Osteocyte (in vitro differentiated cells): ENCODE results near the gene CMAS. TPM values are rescaled to one million over a fixed set of nuclear protein-coding genes. Genes with fewer than 3 reads are reported as not detected.
A peak's percentile ranks its signal among the peaks of the same experiment; 100 is the strongest.

Experiments used
- DNase-seq: peaks from one replicate; pipeline ENCODE4 v3.0.0; 2021; ENCODE audit warnings: mixed read lengths; ENCODE audit not compliant: unreplicated experiment; ENCODE audit errors: extremely low spot score
- H3K27ac Mint-ChIP-seq: one replicate; pipeline ENCODE4 v1.8.0; 2021; ENCODE audit warnings: mild to moderate bottlenecking, mixed read lengths; ENCODE audit not compliant: unreplicated experiment
- H3K27me3 Mint-ChIP-seq: one replicate; pipeline ENCODE4 v1.8.0; 2021; ENCODE audit warnings: mixed read lengths; ENCODE audit not compliant: unreplicated experiment
- H3K36me3 Mint-ChIP-seq: one replicate; pipeline ENCODE4 v1.8.0; 2021; ENCODE audit warnings: mixed read lengths; ENCODE audit not compliant: unreplicated experiment
- H3K4me1 Mint-ChIP-seq: one replicate; pipeline ENCODE4 v1.8.0; 2021; ENCODE audit warnings: mixed read lengths; ENCODE audit not compliant: unreplicated experiment
- H3K4me3 Mint-ChIP-seq: one replicate; pipeline ENCODE4 v1.8.0; 2021; ENCODE audit warnings: mild to moderate bottlenecking, moderate library complexity, mixed read lengths; ENCODE audit not compliant: unreplicated experiment
- H3K9me3 Mint-ChIP-seq: one replicate; pipeline ENCODE4 v1.8.0; 2021; ENCODE audit warnings: mixed read lengths; ENCODE audit not compliant: unreplicated experiment
- CTCF ChIP-seq: fragments of 200-600 bp; sonication (generic); IDR thresholded peaks from 2 replicates; pipeline ENCODE4 v1.5.0; 2021; ENCODE audit warnings: antibody characterized with exemption, mild to moderate bottlenecking, moderate library complexity
- total RNA-seq: library from RNA; stranded (reverse); gene quantifications from 2 replicates; pipeline ENCODE4 v1.2.1, GENCODE V29; 2021

CMAS gene
- total RNA-seq, 1 donor from 2014 or later, result 22.5 TPM

GRCh38 chr12:22069851-22070250 is 23.8 kb downstream of the CMAS start:
- Mint-ChIP-seq H3K4me3 (no peak overlapping the region), H3K9me3 (no peaks in the 10 kb centered on the region), H3K36me3 (peaks cover 17% of the 10 kb centered on the region), H3K27ac (no peak overlapping the region), H3K27me3 (peaks cover 16% of the 10 kb centered on the region), H3K4me1 (no peaks in the 10 kb centered on the region)
- TF ChIP-seq CTCF, result no peak
- DNase-seq, result no peak

GRCh38 chr12:22082190-22082701 is 36.2 kb downstream of the CMAS start:
- DNase-seq, result no peak
- peaks cover 32% of the 10 kb centered on the region for H3K27me3 Mint-ChIP-seq
- H3K27ac Mint-ChIP-seq, result no peak overlapping the region
- no peaks in the 10 kb centered on the region for H3K36me3 Mint-ChIP-seq
- no peaks in the 10 kb centered on the region for H3K4me1 Mint-ChIP-seq
- H3K4me3 Mint-ChIP-seq, result no peak overlapping the region
- no peaks in the 10 kb centered on the region for H3K9me3 Mint-ChIP-seq
- TF ChIP-seq CTCF, result no peak

GRCh38 chr12:22083167-22083566 is 37.1 kb downstream of the CMAS start:
- Mint-ChIP-seq H3K4me1 (no peaks in the 10 kb centered on the region), H3K27ac (no peak overlapping the region), H3K9me3 (no peaks in the 10 kb centered on the region), H3K27me3 (peaks cover 34% of the 10 kb centered on the region), H3K36me3 (no peaks in the 10 kb centered on the region), H3K4me3 (no peak overlapping the region)
- TF ChIP-seq CTCF, result peak; percentile 73
- no peak for DNase-seq

- no peak for TF ChIP-seq CTCF
- Mint-ChIP-seq H3K4me1 (no peaks in the 10 kb centered on the region), H3K4me3 (no peak overlapping the region), H3K27ac (no peak overlapping the region), H3K27me3 (peaks cover 32% of the 10 kb centered on the region), H3K9me3 (no peaks in the 10 kb centered on the region), H3K36me3 (no peaks in the 10 kb centered on the region)
- DNase-seq, result no peak
Measured at GRCh38 chr12:22084852-22085251, 38.8 kb downstream of the CMAS start.

GRCh38 chr12:22088886-22089285 is 42.9 kb downstream of the CMAS start:
- no peak for DNase-seq
- H3K9me3 Mint-ChIP-seq, result no peaks in the 10 kb centered on the region

More at GRCh38 chr12:22088886-22089285, 42.9 kb downstream of the CMAS start:
- no peaks in the 10 kb centered on the region for H3K4me1 Mint-ChIP-seq
- TF ChIP-seq CTCF, result no peak
- no peaks in the 10 kb centered on the region for H3K36me3 Mint-ChIP-seq
- H3K27me3 Mint-ChIP-seq, result peaks cover 26% of the 10 kb centered on the region
- no peak overlapping the region for H3K27ac Mint-ChIP-seq
- no peak overlapping the region for H3K4me3 Mint-ChIP-seq
